Uterus (tissue), 4 donors: ENCODE measurements around the gene HSFX3. TPM values are rescaled to one million over a fixed set of nuclear protein-coding genes. Genes with fewer than 3 reads are reported as not detected.

ENCODE experiments used
- DNase-seq, 2 donors: peaks; one replicate each; pipeline ENCODE4 v3.0.0-alpha.2; 2019 to 2020
- H3K27ac ChIP-seq, 2 donors: fragments of 200-600 bp; sonication (generic); 1 replicate in 1 of 2; 2 replicates in 1 of 2; pipeline ENCODE4 v1.5.1; 2016 to 2018
- H3K27me3 ChIP-seq, 2 donors: fragments of 200-600 bp; sonication (generic); one replicate each; pipeline ENCODE4 v1.5.1; 2018 to 2019; ENCODE audit warnings: control low read depth in 1 of 2
- H3K36me3 ChIP-seq, 2 donors: fragments of 200-600 bp; sonication (generic); one replicate each; pipeline ENCODE4 v1.5.1; 2019; ENCODE audit warnings: control low read depth in 1 of 2
- H3K4me1 ChIP-seq, 2 donors: fragments of 200-600 bp; sonication (generic); one replicate each; pipeline ENCODE4 v1.5.1; 2018 to 2019; ENCODE audit warnings: control low read depth in 1 of 2
- H3K4me3 ChIP-seq, 2 donors: fragments of 200-600 bp; sonication (generic); 1 replicate in 1 of 2; 2 replicates in 1 of 2; pipeline ENCODE4 v1.5.1; 2018 to 2019; ENCODE audit warnings: mild to moderate bottlenecking in 1 of 2
- H3K9me3 ChIP-seq, 2 donors: fragments of 200-600 bp; sonication (generic); one replicate each; pipeline ENCODE4 v1.5.1; 2019; ENCODE audit warnings: control low read depth in 1 of 2
- CTCF ChIP-seq, 4 experiments: fragments of 200-600 bp in 2 of 4; fragments of 450-650 bp in 2 of 4; sonication (generic) in 2 of 4; IDR thresholded peaks; one replicate each; pipeline ENCODE4 v1.5.1; 2016 to 2019; ENCODE audit warnings: antibody characterized with exemption in 4 of 4, mild to moderate bottlenecking in 2 of 4, moderate library complexity in 1 of 4
- POLR2A ChIP-seq, 2 donors: fragments of 450-650 bp; IDR thresholded peaks; one replicate each; pipeline ENCODE4 v1.6.1; 2016; ENCODE audit warnings: antibody characterized with exemption in 2 of 2, mild to moderate bottlenecking in 1 of 2, moderate library complexity in 1 of 2
- intact Hi-C: fragments of 100-400 bp; cut with DNase I; formaldehyde crosslinking; loops from one replicate; pipeline ENCODE4 v1.15.1; 2023; ENCODE audit warnings: low total_unique reads
- total RNA-seq, 4 donors: library from RNA; depleted of rRNA in 3 of 4; stranded (reverse); fragments of >200 nt in 3 of 4; gene quantifications; one replicate each; pipeline versions ENCODE4 v1.1.0 to v1.2.4, GENCODE V29; 2014 to 2023
- donor health status: DM: yes; HTN: yes; CAD: no.

The HSFX3 gene
- total RNA-seq, 4 donors from 2014 or later: not detected

GRCh38 chrX:149571770-149572169 is 22.0 kb upstream of the HSFX3 start:
- no peaks in the 10 kb centered on the region for H3K9me3 ChIP-seq
- no peaks in the 10 kb centered on the region for H3K27me3 ChIP-seq
- H3K4me1 ChIP-seq: no peaks in the 10 kb centered on the region
- no peak for DNase-seq
- no peaks in the 10 kb centered on the region for H3K36me3 ChIP-seq
- no peak overlapping the region for H3K4me3 ChIP-seq
- intact Hi-C loops: no loop called here
- TF ChIP-seq CTCF (IDR thresholded peaks at IDR 0.05): no peak
- TF ChIP-seq POLR2A (IDR thresholded peaks at IDR 0.05): no peak
- no peak overlapping the region for H3K27ac ChIP-seq

GRCh38 chrX:149570668-149571067 is 20.9 kb upstream of the HSFX3 start:
- H3K4me3 ChIP-seq: no peak overlapping the region
- no peaks in the 10 kb centered on the region for H3K9me3 ChIP-seq
- intact Hi-C loops: no loop called here
- H3K36me3 ChIP-seq: no peaks in the 10 kb centered on the region
- DNase-seq: no peak
- H3K27ac ChIP-seq: no peak overlapping the region
- no peaks in the 10 kb centered on the region for H3K4me1 ChIP-seq
- no peaks in the 10 kb centered on the region for H3K27me3 ChIP-seq
- TF ChIP-seq POLR2A (IDR thresholded peaks at IDR 0.05): no peak
- TF ChIP-seq CTCF (IDR thresholded peaks at IDR 0.05): no peak

GRCh38 chrX:149569770-149570169 is 20.0 kb upstream of the HSFX3 start:
- H3K27ac ChIP-seq: no peak overlapping the region
- intact Hi-C loops: no loop called here
- H3K4me1 ChIP-seq: no peaks in the 10 kb centered on the region
- H3K9me3 ChIP-seq: no peaks in the 10 kb centered on the region
- H3K4me3 ChIP-seq: no peak overlapping the region
- no peak for TF ChIP-seq POLR2A (IDR thresholded peaks at IDR 0.05)
- TF ChIP-seq CTCF (IDR thresholded peaks at IDR 0.05): no peak
- DNase-seq: no peak
- H3K36me3 ChIP-seq: no peaks in the 10 kb centered on the region
- no peaks in the 10 kb centered on the region for H3K27me3 ChIP-seq

- Histone ChIP-seq H3K4me3 (no peak overlapping the region), H3K9me3 (no peaks in the 10 kb centered on the region), H3K27me3 (no peaks in the 10 kb centered on the region), H3K27ac (no peak overlapping the region), H3K4me1 (no peaks in the 10 kb centered on the region), H3K36me3 (no peaks in the 10 kb centered on the region)
- no peak for TF ChIP-seq POLR2A (IDR thresholded peaks at IDR 0.05)
- TF ChIP-seq CTCF (IDR thresholded peaks at IDR 0.05): no peak
- no peak for DNase-seq
- intact Hi-C loops: no loop called here
These were observed 19.1 kb upstream of the HSFX3 start for GRCh38 chrX:149568701-149569296.

- intact Hi-C loops: no loop called here
- no peak for DNase-seq
- H3K27ac ChIP-seq: no peak overlapping the region
- no peaks in the 10 kb centered on the region for H3K4me1 ChIP-seq
- no peak overlapping the region for H3K4me3 ChIP-seq
- no peaks in the 10 kb centered on the region for H3K36me3 ChIP-seq
- TF ChIP-seq CTCF (IDR thresholded peaks at IDR 0.05): no peak
- TF ChIP-seq POLR2A (IDR thresholded peaks at IDR 0.05): no peak
- H3K27me3 ChIP-seq: no peaks in the 10 kb centered on the region
- H3K9me3 ChIP-seq: no peaks in the 10 kb centered on the region
These were observed 18.1 kb upstream of the HSFX3 start for GRCh38 chrX:149567621-149568417.
